Kidney (tissue), 14 donors: ENCODE data around the gene PROSER3. TPM values are rescaled to one million over a fixed set of nuclear protein-coding genes. Genes with fewer than 3 reads are reported as not detected.

Experiments used
- DNase-seq, 5 donors: peaks; one replicate each; pipeline ENCODE4 v3.0.0-alpha.2; 2013 to 2020
- FAIRE-seq: peaks from 2 replicates; lab custom pipeline; 2012; peaks lifted over from hg19 to GRCh38; lab: Jason Lieb, UNC
- H3K27ac ChIP-seq, 2 donors: one replicate each; pipeline ENCODE4 v1.7.0; 2013; ENCODE audit warnings: low read depth in 2 of 2, low read length in 2 of 2, inconsistent platforms in 1 of 2
- H3K27me3 ChIP-seq: one replicate; pipeline ENCODE4 v1.7.1; 2013; ENCODE audit warnings: low read length, inconsistent platforms; ENCODE audit not compliant: control insufficient read depth, insufficient read depth
- H3K36me3 ChIP-seq, 3 donors: one replicate each; pipeline versions ENCODE4 v1.7.0 to v1.7.1; 2013; ENCODE audit warnings: low read length in 3 of 3, control low read depth in 1 of 3, inconsistent platforms in 1 of 3; ENCODE audit not compliant: insufficient read depth in 3 of 3, control insufficient read depth in 2 of 3
- H3K4me1 ChIP-seq, 3 donors: one replicate each; pipeline versions ENCODE4 v1.7.0 to v1.7.1; 2013; ENCODE audit warnings: low read length in 3 of 3, inconsistent platforms in 1 of 3, low read depth in 1 of 3; ENCODE audit not compliant: control insufficient read depth in 2 of 3, insufficient read depth in 2 of 3
- H3K4me3 ChIP-seq, 3 donors: one replicate each; pipeline versions ENCODE4 v1.7.0 to v1.8.1; 2013; ENCODE audit warnings: low read length in 3 of 3, control low read depth in 1 of 3, inconsistent platforms in 1 of 3
- H3K9ac ChIP-seq, 3 donors: one replicate each; pipeline versions ENCODE4 v1.7.0 to v1.7.1; 2013; ENCODE audit warnings: low read length in 3 of 3, control low read depth in 1 of 3, inconsistent platforms in 1 of 3
- H3K9me3 ChIP-seq, 3 donors: one replicate each; pipeline versions ENCODE4 v1.7.0 to v1.7.1; 2013; ENCODE audit warnings: low read length in 3 of 3, control low read depth in 1 of 3, inconsistent platforms in 1 of 3; ENCODE audit not compliant: control insufficient read depth in 2 of 3, insufficient read depth in 1 of 3
- intact Hi-C: fragments of 100-400 bp; cut with DNase I; formaldehyde crosslinking; loops from one replicate; pipeline ENCODE4 v1.11.1; 2022
- polyA plus RNA-seq: library from polyadenylated mRNA; stranded (reverse); fragments of 350-450 nt; fragmentation: Illumina TruSeq; extraction: RNeasy Lipid Tissue Mini Kit (QIAGEN cat#74804); gene quantifications from one replicate; pipeline ENCODE4 v1.2.3, GENCODE V29; 2014; ENCODE audit warnings: low read depth, low replicate concordance; ENCODE audit not compliant: insufficient read depth
- total RNA-seq: library from RNA; stranded (reverse); fragmentation: NEBNext Ultra II Directional; extraction: Animal tissue kit (Norgen Biotek cat#: 25700); gene quantifications from one replicate; pipeline ENCODE4 v1.2.1, GENCODE V29; 2021
- TF ChIP-seq, protein P1 (sequence below): IDR thresholded peaks from 3 replicates; pipeline ENCODE4 v1.5.1; 2012; ENCODE audit warnings: mild to moderate bottlenecking, moderate library complexity, borderline replicate concordance; ENCODE audit not compliant: insufficient read depth; ENCODE audit errors: extremely low read depth
- donor health status: control.
- donor health status: control.
- donor health status: control.
- donor health status: control.
- donor health status: control.
- donor health status: DM: yes; HTN: yes; CAD: no.
- donor health status: Normal renal cell carcinoma (clear cell type).

Gene PROSER3
- total and polyA plus RNA-seq, 2 donors from 2014 or later, result 2.8 to 34.9 TPM

DNA sequence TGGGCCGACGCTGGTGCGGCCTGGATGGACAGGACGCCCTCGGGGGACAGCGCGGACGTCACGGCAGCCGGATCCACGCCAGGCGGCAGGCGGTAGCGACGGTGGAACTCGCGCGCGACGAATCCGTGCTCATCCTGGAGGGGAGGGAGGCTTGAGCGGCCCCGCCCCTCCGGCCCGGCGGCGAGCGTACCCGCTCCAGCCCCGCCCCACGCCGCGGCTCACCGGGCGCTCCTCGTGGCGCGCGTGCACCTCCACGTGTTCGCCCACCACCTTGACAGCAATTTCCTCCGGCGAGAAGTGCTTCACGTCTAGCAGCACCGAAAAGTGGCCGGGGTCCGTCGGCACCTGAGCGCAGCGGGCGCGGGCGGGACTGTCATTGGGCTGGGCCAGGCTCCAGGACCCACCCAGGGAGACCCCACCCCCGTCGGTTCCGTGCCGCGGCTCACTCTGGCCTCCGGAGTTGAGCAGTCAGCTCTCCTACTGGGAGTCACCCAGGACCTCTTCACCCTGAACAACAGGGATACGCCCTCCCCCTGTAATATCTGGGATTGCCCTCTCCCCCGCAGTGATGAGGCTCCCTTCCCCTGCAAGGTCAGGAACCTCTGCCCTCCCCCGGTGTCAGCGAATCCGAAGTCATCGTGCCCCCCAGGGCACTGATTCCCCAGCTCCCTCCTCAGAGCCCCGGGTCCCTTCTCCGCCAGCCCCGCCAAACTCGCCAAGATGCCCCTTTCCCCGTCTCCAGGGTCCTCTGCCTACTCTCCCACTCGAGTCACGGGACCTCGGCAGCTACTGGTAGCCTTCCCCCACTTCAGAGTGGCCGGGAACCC lies 2.2 kb upstream of the PROSER3 start:
- Histone ChIP-seq H3K4me3 (peak overlapping the region in 2 of 3 donors; percentile 26 to 41), H3K4me1 (peaks cover 0 to 8% (median 0%) of the 10 kb centered on the region in 3 donors), H3K27me3 (no peaks in the 10 kb centered on the region), H3K9me3 (no peaks in the 10 kb centered on the region), H3K36me3 (peaks cover 0 to 22% (median 10%) of the 10 kb centered on the region in 3 donors), H3K9ac (peak overlapping the region in 2 of 3 donors; percentile 27 to 51), H3K27ac (peak overlapping the region; percentile 86)
- intact Hi-C loops, result no loop called here
- FAIRE-seq (no peak), DNase-seq (peak; percentile 22 to 95 (median 70))
- TF ChIP-seq, protein P1, sequence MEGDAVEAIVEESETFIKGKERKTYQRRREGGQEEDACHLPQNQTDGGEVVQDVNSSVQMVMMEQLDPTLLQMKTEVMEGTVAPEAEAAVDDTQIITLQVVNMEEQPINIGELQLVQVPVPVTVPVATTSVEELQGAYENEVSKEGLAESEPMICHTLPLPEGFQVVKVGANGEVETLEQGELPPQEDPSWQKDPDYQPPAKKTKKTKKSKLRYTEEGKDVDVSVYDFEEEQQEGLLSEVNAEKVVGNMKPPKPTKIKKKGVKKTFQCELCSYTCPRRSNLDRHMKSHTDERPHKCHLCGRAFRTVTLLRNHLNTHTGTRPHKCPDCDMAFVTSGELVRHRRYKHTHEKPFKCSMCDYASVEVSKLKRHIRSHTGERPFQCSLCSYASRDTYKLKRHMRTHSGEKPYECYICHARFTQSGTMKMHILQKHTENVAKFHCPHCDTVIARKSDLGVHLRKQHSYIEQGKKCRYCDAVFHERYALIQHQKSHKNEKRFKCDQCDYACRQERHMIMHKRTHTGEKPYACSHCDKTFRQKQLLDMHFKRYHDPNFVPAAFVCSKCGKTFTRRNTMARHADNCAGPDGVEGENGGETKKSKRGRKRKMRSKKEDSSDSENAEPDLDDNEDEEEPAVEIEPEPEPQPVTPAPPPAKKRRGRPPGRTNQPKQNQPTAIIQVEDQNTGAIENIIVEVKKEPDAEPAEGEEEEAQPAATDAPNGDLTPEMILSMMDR, result no peak

DNA sequence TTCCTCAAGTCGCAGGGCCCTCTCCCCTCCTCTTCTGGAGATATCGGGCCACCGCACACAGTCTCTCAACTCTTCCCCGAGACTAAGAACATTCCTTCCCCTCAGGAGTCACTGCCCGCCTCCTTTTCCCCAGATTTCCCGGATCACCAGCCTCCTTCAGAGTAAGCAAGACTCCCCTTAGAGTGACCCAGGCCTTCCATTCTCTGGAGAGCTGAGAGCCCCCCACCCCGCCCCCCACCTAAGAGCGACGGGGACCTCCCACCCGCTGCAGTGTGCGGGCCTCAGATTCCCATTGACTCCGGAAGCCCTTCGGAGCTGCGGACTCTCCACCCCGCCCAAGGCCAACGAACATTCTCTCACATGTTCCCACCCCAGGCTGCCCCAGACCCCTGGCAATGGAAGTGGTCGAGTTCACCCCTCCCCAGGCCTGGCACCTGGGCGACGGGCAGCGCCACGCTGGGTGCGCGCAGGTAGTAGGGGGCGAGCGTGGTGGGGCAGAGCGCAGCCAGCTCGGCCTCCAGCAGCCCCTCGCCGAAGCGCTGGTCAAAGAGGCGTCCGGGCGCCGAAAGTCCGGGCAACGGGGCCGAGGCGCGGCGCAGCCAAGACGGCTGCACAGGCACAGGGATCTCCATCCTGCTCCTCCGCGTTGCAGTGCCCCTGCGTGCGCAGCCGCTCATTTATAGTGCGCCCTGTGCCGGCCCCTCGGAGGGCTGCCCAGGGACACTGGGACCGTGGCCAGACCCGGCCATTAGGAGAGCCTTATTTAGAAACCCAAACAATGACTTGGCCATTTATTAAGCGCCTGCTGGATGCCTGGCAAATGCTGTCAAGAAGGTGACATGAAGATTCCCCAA lies 1.4 kb upstream of the PROSER3 start, which contains the start of gene HSPB6:
TSS of gene HSPB6 (minus strand) at position 653 of the 854 bp plus-strand sequence. CDS start at position 632, 21 bp downstream.
- H3K27me3 ChIP-seq, result no peaks in the 10 kb centered on the region
- intact Hi-C loops, result no loop called here
- no peak for FAIRE-seq
- H3K9ac ChIP-seq, result peak within 1 kb of the TSS in 2 of 3 donors; percentile 27 to 51
- H3K27ac ChIP-seq, result peak within 1 kb of the TSS; percentile 86
- no peaks in the 10 kb centered on the region for H3K9me3 ChIP-seq
- peaks cover 0 to 22% (median 10%) of the 10 kb centered on the region in 3 donors for H3K36me3 ChIP-seq
- peak within 1 kb of the TSS in 2 of 3 donors; percentile 26 to 87 for H3K4me3 ChIP-seq
- TF ChIP-seq, protein P1, result no peak
- H3K4me1 ChIP-seq, result peaks cover 0 to 8% (median 0%) of the 10 kb centered on the region in 3 donors
- peak; percentile 47 to 92 (median 77) for DNase-seq

DNA sequence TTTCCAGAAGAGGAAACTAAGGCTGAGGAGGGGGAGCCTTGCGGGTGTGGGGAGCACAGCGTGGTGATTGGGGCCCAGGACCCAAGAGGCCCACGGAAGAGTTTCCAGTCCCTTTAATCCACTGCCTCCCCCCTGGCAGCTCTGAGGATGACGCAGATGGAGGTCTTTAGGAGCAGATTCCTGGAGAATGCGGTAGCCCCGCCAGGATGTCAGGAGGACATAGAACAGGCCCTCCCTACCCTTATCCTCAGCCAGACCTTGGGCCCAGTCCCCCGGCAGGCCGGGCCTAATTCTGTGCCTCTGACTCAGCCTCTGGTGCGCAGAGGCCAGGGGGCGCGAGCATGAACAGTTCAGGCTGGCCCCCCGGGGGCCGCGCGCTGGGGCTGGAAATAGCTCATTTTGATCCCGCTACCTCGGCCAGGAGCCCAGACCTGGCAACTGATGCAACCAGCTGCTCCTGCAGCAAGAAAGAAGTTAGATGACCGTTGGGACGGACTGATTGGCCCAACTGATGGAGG lies 686 bp upstream of the PROSER3 start:
- Histone ChIP-seq H3K36me3 (peaks cover 0 to 28% (median 14%) of the 10 kb centered on the region in 3 donors), H3K27me3 (no peaks in the 10 kb centered on the region), H3K4me3 (peak overlapping the region in 2 of 3 donors; percentile 11 to 87), H3K9me3 (no peaks in the 10 kb centered on the region), H3K27ac (peak overlapping the region; percentile 86), H3K9ac (peak overlapping the region in 1 of 3 donors; percentile 15), H3K4me1 (peaks cover 0 to 8% (median 0%) of the 10 kb centered on the region in 3 donors)
- DNase-seq (peak in 3 of 5 donors; percentile 46 to 95 (median 85)), FAIRE-seq (no peak)
- TF ChIP-seq, protein P1, result no peak
- intact Hi-C loops, result no loop called here
